NOMO-1 treated with dmso at 0.1 percent for 144 hours (cell line): ENCODE results near the gene ZNF496.
"Not testable (repeated sequence)": the region's sequence is repeated elsewhere in the genome, so short reads cannot be mapped to it uniquely, and the experiment has no call there.

Experiments used
- DNase-seq: peaks from one replicate; lab custom pipeline; 2025; ENCODE audit not compliant: unreplicated experiment; lab: John Stamatoyannopoulos, UW

ZNF496 gene

GRCh38 chr1:247295746-247296145, 35.9 kb downstream of the ZNF496 start:
- DNase-seq, result no peak

DNA sequence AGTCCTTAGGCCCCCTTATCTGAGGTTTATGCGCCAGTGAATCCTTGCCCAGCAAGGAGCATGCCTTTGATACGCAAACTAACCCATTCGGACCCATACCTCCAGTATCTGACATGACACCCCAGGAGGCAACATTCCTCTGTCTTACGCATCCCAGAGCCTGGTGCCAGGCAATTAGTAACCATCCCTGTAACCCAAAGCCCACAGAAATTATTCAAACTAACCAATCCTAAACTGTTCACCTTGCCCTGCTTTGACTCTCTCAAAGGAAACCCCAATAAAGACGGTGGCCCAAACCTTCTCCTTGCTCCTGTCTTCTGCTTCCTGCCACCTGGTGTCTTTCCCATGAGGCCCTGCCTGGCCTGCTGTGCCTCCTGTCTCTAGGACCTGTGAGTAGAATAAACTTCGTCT, 36.4 kb downstream of the ZNF496 start:
- no peak for DNase-seq

DNA sequence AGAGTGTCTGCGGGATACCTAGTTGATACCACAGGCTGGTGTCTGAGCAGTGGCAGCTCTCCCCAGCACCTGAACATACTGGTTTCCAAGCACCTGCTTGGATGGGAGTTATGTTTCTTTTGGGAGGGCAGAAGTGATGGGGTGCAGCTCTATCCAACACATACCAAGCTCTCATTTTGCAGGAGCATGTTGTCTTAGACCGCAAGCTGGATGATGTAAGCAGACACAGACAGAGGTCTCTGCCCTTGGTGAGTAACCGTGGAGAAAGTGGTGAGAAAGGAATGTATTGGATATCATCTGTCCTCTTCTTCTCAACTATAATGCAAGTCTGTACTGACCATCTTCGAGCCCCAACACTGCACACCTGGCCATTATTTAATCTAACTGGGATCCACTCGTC, 37.4 kb downstream of the ZNF496 start:
- no peak for DNase-seq

GRCh38 chr1:247293047-247293446, 38.6 kb downstream of the ZNF496 start:
- no peak for DNase-seq

- DNase-seq, result no peak
These were observed 39.7 kb downstream of the ZNF496 start for GRCh38 chr1:247291833-247292561.

DNA sequence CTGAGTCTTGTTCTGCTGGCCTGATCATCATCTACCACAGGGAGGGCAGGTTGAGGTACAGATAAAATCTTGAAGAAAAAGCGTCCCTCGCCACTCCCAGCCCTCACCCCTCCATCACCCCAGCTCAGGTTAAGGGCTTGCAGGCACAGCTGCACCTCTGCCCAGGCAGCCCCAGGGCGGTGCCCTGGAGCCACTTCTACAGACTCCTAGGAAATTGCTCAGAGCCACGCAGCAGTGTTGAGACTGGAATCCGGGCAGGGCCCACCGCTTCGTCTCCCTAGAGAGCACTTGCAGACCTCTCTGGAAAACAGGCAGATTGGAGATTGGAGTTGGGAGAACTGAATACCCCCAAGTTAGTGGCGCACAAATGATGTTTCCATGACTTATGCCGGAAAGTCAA, 40.5 kb downstream of the ZNF496 start:
- DNase-seq, result no peak

DNA sequence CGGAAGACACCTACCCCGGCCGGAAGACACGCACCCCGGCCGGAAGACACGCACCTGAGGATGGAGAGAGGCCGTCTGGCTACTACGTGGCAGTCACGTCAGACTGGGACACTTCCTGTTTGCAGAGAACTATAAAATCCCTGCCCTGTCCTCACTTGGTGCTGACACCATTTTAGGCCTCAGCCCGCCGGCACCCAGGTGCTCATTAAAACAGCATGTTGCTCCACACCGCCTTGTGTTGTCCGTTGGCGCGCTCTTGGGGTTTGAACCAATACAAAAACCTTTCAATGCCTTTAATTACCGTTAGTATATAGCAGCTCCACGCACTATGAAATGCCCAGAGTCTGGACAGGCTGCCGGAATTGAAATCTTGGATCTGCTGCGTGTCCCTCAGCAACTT, 41.1 kb downstream of the ZNF496 start:
- no peak for DNase-seq

DNA sequence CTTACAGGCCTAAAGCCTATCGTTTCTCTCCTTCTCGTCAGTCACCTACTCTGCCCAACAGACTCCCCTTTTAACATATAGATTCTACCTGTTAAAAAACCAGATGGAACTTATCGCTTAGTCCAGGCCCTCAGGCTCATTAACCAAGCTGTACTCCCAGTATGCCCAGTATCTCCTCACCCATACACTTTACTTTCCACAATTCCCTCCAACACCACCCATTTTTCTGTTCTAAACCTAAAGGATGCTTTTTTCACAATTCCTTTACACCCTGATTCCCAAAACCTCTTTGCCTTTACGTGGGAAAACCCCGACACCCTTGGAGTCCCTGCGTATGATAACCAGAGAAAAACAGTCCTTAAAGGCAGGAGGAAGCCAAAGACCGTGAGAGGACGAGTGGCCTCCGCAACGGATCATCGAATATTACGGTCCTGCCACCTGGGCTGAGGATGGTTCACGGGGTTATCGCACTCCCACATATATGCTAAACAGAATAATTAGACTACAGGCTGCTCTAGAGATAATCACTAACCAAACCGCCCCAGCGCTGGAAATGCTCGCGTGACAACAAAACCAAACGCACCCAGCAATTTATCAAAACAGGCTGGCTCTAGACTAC, 42.3 kb downstream of the ZNF496 start:
- not testable (repeated sequence) for DNase-seq

DNA sequence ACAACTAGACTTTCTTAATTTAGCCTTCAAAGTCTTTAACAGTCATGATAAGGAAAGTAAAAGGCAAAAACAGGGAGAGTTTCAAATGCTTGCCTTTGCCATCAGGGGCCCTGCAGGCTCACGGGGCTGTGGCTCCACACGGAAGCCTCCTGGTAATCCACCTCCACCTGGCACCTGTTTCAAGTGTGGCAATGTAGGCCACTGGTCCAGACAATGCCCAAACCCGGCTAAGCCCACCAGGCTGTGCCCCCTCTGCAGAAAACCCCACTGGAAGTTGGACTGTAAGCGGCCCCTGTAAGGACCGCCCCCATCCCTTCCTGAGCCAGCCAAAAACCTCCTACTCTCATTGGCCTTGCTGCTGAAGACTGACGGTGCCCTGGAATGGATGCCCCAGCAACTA, 43.3 kb downstream of the ZNF496 start:
- DNase-seq, result no peak

DNA sequence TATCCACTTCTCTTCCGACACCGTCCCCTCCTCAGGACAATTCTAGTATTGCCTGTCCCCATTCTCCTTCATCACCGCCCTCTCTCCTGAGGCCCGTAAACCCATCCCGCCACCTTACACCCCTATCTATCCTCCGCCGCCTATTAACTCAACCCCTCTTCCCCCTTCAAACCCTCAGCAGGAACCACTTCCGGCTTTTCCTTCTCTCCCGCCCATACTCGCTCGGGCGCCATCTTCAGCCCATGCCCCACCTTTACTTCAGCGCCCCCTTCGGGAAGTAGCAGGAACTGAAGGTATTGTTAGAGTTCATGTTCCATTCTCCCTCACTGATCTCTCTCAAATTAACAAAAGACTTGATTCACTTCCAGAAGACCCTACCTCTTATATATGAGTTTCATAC, 44.2 kb downstream of the ZNF496 start:
- DNase-seq, result no peak

- DNase-seq, result no peak
These were observed 45.5 kb downstream of the ZNF496 start for GRCh38 chr1:247286134-247286670.

DNA sequence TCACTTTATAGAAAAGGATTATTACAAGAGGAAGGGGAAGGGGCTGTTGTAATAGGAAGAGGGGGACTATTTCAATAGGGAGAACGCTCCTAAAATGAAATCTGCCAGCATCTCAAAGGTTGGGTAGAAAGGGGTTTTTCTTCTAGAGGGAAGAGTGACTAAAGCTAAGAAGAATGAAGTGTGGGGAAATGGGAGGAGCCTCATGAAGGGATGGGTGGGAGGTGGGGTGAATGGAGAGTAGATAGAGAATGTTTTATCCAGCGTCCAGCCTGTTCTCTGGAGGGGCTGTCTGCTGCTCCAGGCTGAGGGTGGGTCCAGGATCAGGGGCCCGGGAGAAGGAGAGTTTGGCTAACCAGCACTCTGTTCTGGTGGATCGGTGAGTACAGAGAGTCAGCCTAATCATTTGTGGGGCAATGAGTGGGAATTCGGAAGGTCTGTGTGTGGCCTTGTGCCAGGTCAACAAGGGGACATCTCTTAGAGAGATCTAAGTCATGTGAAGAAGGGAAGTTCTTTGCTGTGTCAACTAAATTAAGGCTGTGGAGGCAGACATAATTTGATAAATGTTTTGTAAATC, 50.6 kb downstream of the ZNF496 start:
- no peak for DNase-seq

DNA sequence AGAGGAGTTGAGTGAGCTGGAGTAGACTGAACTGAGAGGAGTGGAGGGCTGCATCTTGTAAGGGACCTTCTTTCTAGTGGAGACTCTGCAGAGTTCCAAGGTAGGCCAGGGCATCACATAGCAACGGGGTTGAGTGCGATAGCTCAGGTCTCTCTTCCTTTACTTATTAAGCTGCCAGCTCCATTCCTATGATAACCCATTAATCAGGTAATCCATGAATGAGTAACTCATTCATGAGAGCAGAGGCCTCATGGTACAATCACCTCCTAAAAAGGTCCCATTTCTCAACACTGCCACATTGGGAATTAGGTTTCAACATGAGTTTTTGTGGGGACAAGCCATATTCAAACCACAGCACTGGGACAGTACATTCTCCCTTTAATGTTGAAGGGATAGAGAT, 54.5 kb downstream of the ZNF496 start:
- DNase-seq, result no peak

GRCh38 chr1:247274605-247275256, 56.9 kb downstream of the ZNF496 start:
- DNase-seq, result no peak

DNA sequence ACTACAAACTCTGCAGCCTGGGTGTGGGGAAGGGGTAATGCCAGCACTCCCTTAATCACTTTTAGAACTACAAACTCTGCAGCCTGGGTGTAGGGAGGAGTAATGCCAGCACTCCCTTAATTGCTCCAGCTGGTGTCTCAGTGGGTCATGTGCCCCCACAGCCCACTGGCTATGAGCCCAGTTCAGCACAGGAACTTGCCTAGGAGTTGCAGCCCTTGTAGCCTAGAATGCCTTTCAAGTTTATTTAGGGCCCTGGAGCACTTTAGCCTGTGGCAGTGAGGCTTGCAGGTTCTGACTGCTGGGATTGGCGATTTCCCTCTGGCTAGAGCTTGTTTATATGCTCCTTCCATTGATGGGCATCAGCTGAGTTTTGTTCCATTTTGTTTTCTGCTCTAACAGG, 58.7 kb downstream of the ZNF496 start:
- DNase-seq, result no peak

DNA sequence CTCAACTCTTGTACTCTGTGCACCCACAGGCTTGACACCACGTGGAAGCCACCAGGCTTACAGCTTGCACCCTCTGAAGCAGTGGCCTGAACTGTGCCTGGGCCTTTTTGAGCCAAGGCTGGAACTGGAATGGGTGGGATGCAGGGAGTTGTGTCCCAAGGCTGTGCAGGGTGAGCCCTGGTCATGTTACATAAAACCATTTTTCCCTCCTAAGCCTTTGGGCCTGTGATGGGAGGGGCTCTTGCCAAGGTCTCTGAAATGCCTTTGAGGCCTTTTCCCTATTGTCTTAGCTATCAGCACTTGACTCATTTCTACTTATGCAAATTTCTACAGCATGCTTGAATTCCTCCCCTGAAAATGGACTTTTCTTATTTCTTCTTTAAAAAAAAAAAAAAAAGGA, 61.7 kb downstream of the ZNF496 start:
- DNase-seq, result no peak

- no peak for DNase-seq
These were observed 62.5 kb downstream of the ZNF496 start for GRCh38 chr1:247269133-247269532.

DNA sequence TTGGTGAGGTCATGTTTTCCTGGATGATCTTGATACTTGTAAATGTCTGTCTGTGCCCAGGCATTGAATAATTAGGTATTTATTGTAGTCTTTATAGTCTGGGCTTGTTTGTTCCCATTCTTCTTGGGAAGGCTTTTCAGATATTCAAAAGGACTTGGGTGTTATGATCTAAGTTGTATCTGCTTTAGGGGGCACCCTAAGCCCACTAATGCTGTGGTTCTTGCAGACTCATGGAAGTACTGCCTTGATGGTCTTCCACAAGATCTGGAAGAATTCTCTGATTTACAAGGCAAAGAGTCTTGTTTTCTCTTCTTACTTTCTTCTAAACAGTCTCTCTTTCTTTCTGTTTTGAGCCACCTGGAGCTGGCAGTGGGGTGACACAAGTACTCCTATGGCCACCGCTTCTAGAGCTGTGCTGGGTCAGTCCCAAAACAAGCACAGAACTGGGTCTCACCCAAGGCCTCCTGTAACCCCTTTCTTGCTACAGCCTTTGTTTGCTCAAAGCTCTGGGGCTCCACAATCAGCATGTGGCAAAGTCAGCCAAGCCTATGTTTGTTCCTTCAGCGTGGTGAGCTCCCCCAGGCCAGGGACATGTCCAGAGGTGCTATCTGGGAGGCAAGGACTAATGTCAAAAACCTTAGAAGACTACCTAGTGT, 63.1 kb downstream of the ZNF496 start:
- no peak for DNase-seq

DNA sequence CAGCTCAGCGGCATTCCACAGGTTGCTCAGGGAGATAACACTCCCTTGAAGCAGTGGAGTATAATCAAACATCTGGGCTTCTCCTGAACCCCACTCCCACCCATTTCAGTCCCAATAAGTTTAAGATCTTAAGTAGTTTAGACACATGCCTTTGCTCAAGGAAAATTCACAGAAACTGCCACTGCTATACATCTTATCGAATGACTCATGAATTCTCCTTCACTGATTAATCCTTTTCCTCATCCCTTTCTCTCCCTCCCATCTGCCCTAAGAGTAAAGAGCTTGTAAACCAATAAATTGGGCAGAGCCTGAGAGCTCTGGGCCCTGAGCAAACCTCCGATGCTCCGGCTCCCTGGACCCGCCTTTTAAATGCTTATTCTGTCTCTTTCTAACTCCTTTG, 65.6 kb downstream of the ZNF496 start:
- no peak for DNase-seq

DNA sequence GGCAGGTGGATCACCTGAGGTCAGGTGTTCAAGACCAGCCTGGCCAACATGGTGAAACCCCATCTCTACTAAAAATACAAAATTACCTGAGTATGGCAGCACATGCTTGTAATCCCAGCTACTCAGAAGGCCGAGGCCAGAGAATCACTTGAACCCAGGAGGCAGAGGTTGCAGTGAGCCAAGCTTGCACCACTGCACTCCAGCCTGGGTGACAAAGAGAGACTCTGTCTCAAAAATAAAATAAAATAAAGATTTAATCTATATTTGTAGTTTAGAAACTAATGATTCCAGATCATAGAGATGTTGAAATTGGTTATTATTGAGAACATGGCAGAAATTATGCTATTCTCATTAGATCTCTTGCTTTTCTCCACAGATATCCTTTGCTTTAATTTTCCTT, 75.9 kb downstream of the ZNF496 start, which contains the start of gene VN1R5:
TSS of gene VN1R5 (plus strand) at position 301 of the 400 bp plus-strand sequence.
- not testable (repeated sequence) for DNase-seq

DNA sequence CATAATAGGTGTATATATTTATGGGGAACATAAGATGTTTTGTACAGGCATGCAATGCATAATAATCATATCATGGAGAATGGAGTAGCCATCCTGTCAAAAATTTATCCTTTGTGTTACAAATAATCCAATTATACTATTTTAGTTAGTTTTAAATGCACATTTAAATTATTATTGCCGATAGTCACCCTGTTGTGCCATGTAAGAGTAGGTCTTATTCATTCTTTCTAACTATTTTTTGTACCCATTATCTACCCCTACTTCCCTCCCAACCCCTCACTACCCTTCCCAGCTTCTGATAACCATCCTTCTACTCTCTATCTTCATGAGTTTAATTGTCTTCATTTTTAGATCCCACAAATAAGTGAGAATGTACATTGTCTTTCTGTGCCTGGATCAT, 84.1 kb downstream of the ZNF496 start:
- DNase-seq, result no peak
